ENCODE measurements around the gene SFXN3. TPM values are rescaled to one million over a fixed set of nuclear protein-coding genes. Genes with fewer than 3 reads are reported as not detected.

The SFXN3 gene
- total RNA-seq, 1 donor from 2014 or later = 17.1 TPM

GRCh38 chr10:101006593-101007098, 24.4 kb upstream of the SFXN3 start:
- Mint-ChIP-seq H3K9me3 (no peaks in the 10 kb centered on the region), H3K4me3 (no peak overlapping the region), H3K27ac (peak overlapping the region; percentile 26), H3K27me3 (ENCODE audit: low read depth) (no peaks in the 10 kb centered on the region), H3K36me3 (peaks cover 6% of the 10 kb centered on the region), H3K4me1 (peaks cover 12% of the 10 kb centered on the region)
- no peak for TF ChIP-seq CTCF (IDR thresholded peaks at IDR 0.05; ENCODE audit: unreplicated experiment)
- no peak for DNase-seq (ENCODE audit: low spot score in 2 of 2, unreplicated experiment in 2 of 2)

DNA sequence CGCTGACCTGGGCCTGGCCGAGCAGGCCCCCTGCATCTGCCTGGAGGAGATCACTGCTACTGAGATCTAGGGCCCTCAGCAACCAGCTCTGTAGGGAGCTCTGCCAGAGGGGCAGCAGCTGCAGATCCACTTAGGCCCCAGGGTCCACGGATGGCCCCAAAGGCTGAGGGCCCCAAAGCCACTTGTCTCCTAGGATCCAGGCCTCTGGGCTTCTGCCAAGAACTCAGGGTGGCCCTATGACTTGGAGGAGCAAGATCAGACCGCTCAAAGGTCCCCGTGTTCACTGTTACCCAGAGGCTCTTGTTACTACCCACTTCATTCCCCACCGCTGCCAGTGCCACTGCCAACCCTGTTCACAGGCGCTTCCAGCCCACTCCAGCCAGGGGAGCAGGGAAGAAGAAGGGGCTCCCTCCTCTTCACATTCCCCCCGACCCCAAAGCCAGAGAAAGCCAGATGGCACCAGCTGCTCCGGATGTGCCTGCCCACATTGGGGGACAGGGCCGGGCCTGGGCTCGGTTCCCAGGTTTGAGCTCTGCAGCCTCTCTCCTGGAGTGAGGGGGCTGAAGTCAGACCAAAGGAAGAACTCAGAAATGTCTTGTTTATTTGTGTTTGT, 23.8 kb upstream of the SFXN3 start:
- no peaks in the 10 kb centered on the region for H3K9me3 Mint-ChIP-seq
- H3K36me3 Mint-ChIP-seq = peaks cover 6% of the 10 kb centered on the region
- DNase-seq (ENCODE audit: low spot score in 2 of 2, unreplicated experiment in 2 of 2) = no peak
- peaks cover 7% of the 10 kb centered on the region for H3K4me1 Mint-ChIP-seq
- TF ChIP-seq CTCF (IDR thresholded peaks at IDR 0.05; ENCODE audit: unreplicated experiment) = no peak
- H3K27ac Mint-ChIP-seq = no peak overlapping the region
- no peak overlapping the region for H3K4me3 Mint-ChIP-seq
- H3K27me3 Mint-ChIP-seq (ENCODE audit: low read depth) = no peaks in the 10 kb centered on the region

- H3K27me3 Mint-ChIP-seq (ENCODE audit: low read depth) = no peaks in the 10 kb centered on the region
- peaks cover 6% of the 10 kb centered on the region for H3K36me3 Mint-ChIP-seq
- peaks cover 13% of the 10 kb centered on the region for H3K4me1 Mint-ChIP-seq
- TF ChIP-seq CTCF (IDR thresholded peaks at IDR 0.05; ENCODE audit: unreplicated experiment) = no peak
- DNase-seq (ENCODE audit: low spot score in 2 of 2, unreplicated experiment in 2 of 2) = no peak
- no peak overlapping the region for H3K4me3 Mint-ChIP-seq
- H3K27ac Mint-ChIP-seq = peak overlapping the region; percentile 53
- no peaks in the 10 kb centered on the region for H3K9me3 Mint-ChIP-seq
Measured at GRCh38 chr10:101007915-101008822, 22.9 kb upstream of the SFXN3 start.

DNA sequence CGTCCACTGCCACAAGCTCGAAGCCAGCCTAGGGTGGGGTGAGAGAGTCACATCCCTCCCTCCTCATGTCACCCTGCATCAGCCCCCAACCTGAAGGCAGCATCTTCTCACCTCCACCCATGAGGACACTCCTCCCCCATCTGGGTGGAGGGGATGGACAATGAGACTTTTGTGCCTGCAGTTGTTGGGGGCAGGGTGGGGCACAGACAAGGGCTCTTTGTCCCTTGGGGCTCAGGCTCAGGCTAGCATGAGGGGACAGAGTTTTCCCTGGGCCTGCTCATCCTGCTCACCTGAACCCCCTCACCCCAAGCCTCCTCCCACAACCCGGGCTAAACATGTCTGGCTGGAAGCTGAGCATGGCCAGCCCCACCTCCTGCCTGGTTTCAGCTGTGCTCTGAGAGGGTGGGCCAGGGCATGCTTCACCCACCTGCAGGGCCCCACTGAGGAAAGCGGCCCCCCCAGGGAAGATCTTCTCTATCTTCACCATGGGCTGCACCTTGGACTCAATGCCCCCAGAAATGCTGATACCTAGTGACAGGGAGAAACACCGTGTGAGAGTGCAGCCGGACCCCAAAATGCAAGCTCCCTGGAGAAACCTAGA, 22.1 kb upstream of the SFXN3 start:
- TF ChIP-seq CTCF (IDR thresholded peaks at IDR 0.05; ENCODE audit: unreplicated experiment) = no peak
- no peaks in the 10 kb centered on the region for H3K27me3 Mint-ChIP-seq (ENCODE audit: low read depth)
- peaks cover 4% of the 10 kb centered on the region for H3K36me3 Mint-ChIP-seq
- no peak overlapping the region for H3K4me3 Mint-ChIP-seq
- no peak for DNase-seq (ENCODE audit: low spot score in 2 of 2, unreplicated experiment in 2 of 2)
- H3K4me1 Mint-ChIP-seq = peaks cover 17% of the 10 kb centered on the region
- H3K27ac Mint-ChIP-seq = peak overlapping the region; percentile 43
- no peaks in the 10 kb centered on the region for H3K9me3 Mint-ChIP-seq

DNA sequence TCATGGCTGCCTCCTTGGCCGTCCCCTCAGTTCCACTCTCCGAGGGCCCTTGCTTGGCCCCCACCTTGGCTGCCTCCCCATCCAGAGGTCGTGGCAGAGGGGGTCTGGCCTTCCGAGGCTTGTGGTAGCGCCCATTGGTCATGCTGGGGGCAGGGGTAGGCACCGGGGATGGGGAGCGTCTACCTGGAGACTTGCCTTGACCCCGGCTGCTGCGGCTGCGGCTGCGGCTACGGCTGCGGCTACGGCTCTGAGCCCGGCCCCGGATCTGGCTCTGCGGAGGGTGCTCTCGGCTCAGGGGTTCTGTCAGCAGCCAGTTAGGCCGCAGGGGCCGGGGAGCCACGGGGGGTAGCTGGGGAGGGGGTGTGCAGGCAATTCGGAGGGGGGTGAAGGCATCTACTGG, 20.7 kb upstream of the SFXN3 start:
- no peak for DNase-seq (ENCODE audit: low spot score in 2 of 2, unreplicated experiment in 2 of 2)
- no peak for TF ChIP-seq CTCF (IDR thresholded peaks at IDR 0.05; ENCODE audit: unreplicated experiment)
- Mint-ChIP-seq H3K4me1 (peaks cover 22% of the 10 kb centered on the region), H3K27me3 (ENCODE audit: low read depth) (peaks cover 6% of the 10 kb centered on the region), H3K27ac (no peak overlapping the region), H3K9me3 (no peaks in the 10 kb centered on the region), H3K36me3 (peaks cover under 1% of the 10 kb centered on the region), H3K4me3 (no peak overlapping the region)
